Activated gamma-delta T cell treated with Interleukin-2 at 50 U/mL for 16 hours (primary cell): ENCODE data around the gene POMZP3.
A peak's percentile ranks its signal among the peaks of the same experiment; 100 is the strongest.
"Not testable (repeated sequence)": the region's sequence is repeated elsewhere in the genome, so short reads cannot be mapped to it uniquely, and the experiment has no call there.

ENCODE experiments used
- DNase-seq: peaks from one replicate; pipeline ENCODE4 v3.0.0-alpha.2; 2020

POMZP3 gene

GRCh38 chr7:76626989-76627642, at the start of gene POMZP3:
Gene POMZP3 (minus strand): TSS chr7:76627279. CDS start chr7:76626064, 1,215 bp downstream.
- DNase-seq: not testable (repeated sequence)

- DNase-seq: not testable (repeated sequence)
Measured at GRCh38 chr7:76675783-76676182, 48.7 kb upstream of the POMZP3 start.

- DNase-seq: not testable (repeated sequence)
Measured at GRCh38 chr7:76673346-76673745, 46.3 kb upstream of the POMZP3 start.

GRCh38 chr7:76659212-76659611, 32.1 kb upstream of the POMZP3 start:
- not testable (repeated sequence) for DNase-seq

DNA sequence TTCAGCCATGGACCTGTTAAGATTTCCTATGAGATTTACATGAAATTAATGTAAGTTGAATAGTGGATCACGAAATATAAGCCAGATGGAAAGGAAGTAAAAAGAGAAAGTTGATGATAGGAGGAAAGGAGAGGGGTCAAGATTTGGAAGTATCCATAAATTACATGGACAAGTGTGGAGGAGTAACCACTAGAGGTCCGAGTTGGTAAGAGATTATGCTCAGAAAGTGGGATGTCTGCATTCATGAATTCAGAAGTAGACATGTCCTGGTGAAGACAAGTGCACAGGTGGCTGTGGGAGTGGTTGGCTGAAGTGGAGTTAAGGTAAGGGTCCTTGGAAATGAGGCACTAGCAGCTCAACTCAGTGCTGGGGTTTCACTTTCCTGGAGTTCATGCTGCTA, 29.3 kb upstream of the POMZP3 start:
- not testable (repeated sequence) for DNase-seq

GRCh38 chr7:76642620-76643019, 15.5 kb upstream of the POMZP3 start:
- DNase-seq: not testable (repeated sequence)

GRCh38 chr7:76637061-76637691, 10.1 kb upstream of the POMZP3 start:
- DNase-seq: not testable (repeated sequence)

GRCh38 chr7:76626581-76626980, 498 bp downstream of the POMZP3 start:
- DNase-seq: not testable (repeated sequence)

DNA sequence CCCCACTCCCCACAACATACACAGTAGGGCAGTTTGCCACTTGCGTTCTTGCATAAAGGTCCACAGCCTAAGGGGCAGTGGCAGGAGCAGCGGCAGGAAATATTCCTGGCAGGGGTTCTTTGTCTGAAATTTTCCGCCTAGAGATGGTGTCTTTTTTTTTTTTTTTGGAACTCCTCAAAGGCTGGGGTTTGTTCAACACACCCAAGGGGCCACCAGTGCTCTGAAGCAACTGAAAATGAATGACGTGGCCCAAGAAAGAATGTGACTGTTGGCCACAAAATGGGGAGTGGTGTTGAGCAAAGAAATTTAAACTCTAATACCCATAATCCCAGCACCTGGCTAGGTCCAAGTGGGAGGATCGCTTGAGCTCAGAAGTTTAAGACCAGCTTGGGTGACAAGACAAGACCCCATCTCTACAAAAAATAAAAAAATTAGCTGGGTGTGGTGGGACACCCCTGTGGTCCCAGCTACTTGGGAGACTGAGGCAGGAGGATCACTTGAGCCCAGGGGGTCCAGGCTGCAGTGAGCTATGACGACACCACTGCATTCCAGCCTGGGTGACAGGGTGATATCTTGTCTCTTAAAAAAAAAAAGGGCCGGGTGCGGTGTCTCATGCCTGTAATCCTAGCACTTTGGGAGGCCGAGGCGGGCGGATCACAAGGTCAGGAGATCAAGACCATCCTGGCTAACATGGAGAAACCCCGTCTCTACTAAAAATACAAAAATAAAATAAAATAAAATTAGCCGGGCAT, 7.5 kb downstream of the POMZP3 start:
- DNase-seq: not testable (repeated sequence)

GRCh38 chr7:76613783-76614182, 13.3 kb downstream of the POMZP3 start:
- DNase-seq: not testable (repeated sequence)

GRCh38 chr7:76612232-76612631, 14.8 kb downstream of the POMZP3 start:
- not testable (repeated sequence) for DNase-seq

GRCh38 chr7:76609864-76610263, 17.2 kb downstream of the POMZP3 start:
- DNase-seq: not testable (repeated sequence)

DNA sequence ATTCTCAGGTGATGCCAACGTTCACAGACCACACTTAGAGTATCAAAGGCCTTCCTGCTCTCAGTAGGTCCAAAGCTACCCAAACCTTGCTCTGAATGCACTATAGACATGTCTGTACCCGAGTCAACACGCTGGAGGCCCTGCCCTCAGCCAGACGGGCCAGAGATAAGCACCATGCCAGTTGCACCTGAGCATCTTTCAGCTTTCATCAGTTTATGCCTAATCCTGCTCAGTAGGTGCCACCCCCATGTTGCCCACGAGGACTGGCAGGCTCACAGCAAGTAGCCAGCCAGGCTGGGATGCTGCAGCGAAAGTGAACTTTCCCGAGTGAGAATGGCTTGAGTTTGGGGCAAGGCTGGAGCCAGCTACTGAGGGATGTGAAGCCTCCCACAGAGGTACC, 18.6 kb downstream of the POMZP3 start:
- DNase-seq: not testable (repeated sequence)

DNA sequence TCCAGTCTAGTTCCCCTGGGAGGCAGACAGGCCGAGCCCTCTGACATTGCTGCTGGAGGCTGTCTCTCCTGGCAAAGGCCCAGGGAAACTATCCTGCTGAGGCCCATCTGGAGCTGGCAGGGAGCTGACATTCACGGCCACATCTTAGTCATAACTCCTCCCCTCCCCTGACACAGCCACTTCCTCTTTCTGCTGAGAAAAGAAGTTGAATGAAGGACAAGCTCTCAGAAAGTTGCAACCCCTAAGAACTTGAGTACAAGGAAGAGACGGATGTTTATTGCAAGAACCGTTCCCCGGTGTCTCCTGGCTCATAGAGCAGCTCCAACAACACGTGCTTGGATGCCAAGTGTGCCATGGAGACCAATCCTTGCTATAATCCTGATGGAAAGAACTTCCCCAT, 21.1 kb downstream of the POMZP3 start:
- peak; percentile 52 for DNase-seq

DNA sequence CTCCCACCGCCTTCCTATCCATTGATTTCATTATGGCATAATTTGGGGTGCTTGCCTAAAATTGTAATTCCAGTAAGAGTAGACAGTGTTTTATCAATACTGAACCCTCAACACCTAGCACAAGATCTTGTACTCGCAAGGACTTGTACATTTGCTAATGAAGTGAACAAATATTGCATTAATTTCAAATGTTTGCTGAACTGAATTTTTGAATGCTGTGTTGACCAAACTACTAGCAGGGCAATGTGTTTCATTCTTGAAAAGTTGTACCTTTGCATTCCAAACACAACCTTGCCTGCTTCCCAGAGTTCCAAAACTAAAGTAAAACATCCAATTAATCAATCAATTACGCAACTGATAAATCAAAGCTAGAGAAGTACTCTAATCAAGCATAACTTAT, 26.4 kb downstream of the POMZP3 start:
- DNase-seq: not testable (repeated sequence)

DNA sequence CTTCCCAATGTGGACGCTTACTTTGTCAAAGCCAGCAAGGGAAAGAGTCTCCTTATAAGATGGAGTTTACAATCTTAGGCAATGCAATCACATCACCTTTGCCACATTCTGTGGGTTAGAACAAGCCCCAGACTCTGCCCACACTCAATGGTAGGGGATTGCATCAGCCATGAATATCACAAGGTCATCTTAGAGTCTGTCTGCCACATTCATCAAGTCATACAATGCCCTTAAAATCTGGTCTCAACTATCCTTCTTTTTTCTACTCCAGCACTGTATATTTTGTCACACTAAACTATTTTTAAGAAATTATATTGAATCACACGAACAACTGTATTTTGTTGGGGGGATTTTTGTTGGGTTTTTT, 27.0 kb downstream of the POMZP3 start:
- DNase-seq: not testable (repeated sequence)

DNA sequence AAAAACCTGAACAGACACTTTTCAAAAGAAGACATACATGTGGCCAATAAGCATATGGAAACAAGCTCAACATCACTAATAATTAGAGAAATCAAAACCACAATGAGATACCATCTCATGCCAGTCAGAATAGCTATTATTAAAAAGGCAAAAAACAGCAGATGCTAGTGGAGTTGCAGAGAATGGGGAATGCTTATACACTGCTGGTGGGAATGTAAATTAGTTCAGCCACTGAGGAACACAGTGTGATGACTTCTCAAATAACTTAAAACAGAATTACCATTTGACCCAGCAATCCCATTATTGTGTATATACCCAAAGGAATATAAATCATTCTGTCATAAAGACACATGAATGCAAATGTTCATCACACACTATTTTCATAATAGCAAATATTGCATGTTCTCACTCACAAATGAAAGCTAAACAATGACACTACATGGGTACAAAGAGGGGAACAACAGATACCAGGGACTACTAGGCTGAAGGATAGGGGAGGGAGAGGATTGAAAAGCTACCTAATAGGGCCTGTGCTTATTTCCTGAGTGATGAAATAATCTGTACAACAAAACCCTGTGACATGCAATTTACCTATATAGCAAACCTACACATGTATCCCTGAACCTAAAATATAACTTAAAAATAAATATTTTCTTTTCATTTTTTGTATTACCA, 28.4 kb downstream of the POMZP3 start:
- not testable (repeated sequence) for DNase-seq

GRCh38 chr7:76597288-76597687, 29.8 kb downstream of the POMZP3 start:
- DNase-seq: not testable (repeated sequence)

DNA sequence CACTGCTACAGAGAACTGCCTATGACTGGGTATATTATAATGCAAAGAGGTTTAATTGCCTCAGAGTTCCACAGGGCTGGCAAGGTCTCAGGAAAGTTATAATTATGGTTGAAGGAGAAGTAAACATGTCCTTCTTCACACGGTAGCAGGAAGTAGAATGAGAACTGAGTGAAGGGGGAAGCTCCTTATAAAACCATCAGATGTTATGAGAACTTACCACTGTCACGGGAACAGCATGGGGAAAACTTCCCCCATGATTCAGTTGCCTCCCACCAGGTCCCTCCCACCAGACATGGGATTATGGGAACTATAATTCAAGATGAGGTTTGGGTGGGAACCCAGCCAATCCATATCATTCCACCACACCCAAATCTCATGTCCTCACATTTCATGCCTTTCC, 34.4 kb downstream of the POMZP3 start:
- not testable (repeated sequence) for DNase-seq

GRCh38 chr7:76591602-76592304, 35.3 kb downstream of the POMZP3 start:
- not testable (repeated sequence) for DNase-seq

DNA sequence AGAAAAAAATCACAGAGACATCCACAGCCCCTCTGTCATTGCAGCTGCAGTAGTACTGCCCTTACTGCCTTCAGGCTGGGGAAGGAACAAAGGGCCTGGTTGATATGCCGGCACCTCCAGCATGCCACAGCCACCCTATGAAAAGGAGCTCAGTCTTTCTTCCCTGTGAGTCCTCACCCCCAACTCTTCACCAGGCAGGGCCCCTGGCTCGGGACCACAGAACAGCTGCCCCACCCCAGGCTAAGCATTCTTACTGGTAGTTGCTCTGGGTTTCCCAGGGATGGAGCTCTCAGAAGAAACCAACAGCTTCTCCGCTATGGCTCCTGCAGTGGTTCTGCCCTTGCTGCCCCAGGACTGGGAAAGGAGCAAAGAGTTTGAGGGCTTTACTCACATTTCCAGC, 36.0 kb downstream of the POMZP3 start:
- not testable (repeated sequence) for DNase-seq

GRCh38 chr7:76588586-76588985, 38.5 kb downstream of the POMZP3 start:
- not testable (repeated sequence) for DNase-seq
